ENCODE results near the gene HIVEP3. TPM values are rescaled to one million over a fixed set of nuclear protein-coding genes. Genes with fewer than 3 reads are reported as not detected.

Gene HIVEP3
- total RNA-seq, 3 donors from 2014 or later, result 4.9 to 6.5 (median 6.1) TPM

DNA sequence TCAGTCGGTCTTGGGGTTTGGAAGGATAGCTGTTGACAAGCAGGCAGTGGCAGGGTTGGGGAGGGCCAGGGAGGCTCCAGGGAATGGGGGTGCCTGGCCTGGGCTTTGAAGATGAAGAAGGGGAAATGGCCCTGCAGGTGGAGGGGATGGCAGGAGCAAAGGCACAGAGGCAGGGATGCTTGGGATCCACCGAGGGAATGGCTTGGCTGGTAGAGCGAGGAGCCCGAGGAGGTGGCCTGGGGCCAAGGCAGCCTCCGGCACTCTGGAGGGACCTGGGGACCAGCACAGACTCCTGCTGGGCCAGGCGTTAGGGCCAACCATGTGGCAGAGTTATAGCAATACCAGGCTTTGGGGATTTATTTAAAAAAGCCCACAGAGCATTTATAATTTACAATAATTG is 371.4 kb downstream of the HIVEP3 start:
- DNase-seq, result no peak
- Histone ChIP-seq H3K9me3 (no peaks in the 10 kb centered on the region), H3K36me3 (ENCODE audit: low read depth) (no peaks in the 10 kb centered on the region), H3K4me1 (ENCODE audit: low read depth) (no peaks in the 10 kb centered on the region), H3K4me3 (no peak overlapping the region)
- intact Hi-C loops (cut with DNase I, micrococcal nuclease), result no loop called here
- TF ChIP-seq, protein P1, sequence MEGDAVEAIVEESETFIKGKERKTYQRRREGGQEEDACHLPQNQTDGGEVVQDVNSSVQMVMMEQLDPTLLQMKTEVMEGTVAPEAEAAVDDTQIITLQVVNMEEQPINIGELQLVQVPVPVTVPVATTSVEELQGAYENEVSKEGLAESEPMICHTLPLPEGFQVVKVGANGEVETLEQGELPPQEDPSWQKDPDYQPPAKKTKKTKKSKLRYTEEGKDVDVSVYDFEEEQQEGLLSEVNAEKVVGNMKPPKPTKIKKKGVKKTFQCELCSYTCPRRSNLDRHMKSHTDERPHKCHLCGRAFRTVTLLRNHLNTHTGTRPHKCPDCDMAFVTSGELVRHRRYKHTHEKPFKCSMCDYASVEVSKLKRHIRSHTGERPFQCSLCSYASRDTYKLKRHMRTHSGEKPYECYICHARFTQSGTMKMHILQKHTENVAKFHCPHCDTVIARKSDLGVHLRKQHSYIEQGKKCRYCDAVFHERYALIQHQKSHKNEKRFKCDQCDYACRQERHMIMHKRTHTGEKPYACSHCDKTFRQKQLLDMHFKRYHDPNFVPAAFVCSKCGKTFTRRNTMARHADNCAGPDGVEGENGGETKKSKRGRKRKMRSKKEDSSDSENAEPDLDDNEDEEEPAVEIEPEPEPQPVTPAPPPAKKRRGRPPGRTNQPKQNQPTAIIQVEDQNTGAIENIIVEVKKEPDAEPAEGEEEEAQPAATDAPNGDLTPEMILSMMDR (IDR thresholded peaks at IDR 0.05), result no peak
- no peak for ATAC-seq

DNA sequence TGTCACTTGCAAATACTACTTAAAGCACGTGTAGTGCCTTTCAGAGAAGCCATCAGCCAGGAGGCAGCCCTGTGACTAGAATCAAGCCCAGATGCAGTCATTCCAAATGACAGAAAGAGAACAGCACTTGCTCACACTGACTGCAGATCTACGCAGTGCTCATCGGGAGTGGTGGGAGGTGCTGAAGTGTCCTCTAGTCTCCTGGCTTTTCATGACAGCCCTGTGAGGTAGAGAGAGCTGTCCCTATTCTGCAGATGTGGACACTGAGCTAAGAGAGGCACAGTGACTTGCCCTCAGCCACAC is 371.9 kb downstream of the HIVEP3 start:
- intact Hi-C loops (cut with DNase I, micrococcal nuclease), result no loop called here
- TF ChIP-seq, protein P1 (IDR thresholded peaks at IDR 0.05), result no peak
- Histone ChIP-seq H3K4me3 (no peak overlapping the region), H3K4me1 (ENCODE audit: low read depth) (no peaks in the 10 kb centered on the region), H3K9me3 (no peaks in the 10 kb centered on the region), H3K36me3 (ENCODE audit: low read depth) (no peaks in the 10 kb centered on the region)
- ATAC-seq (no peak), DNase-seq (no peak)

DNA sequence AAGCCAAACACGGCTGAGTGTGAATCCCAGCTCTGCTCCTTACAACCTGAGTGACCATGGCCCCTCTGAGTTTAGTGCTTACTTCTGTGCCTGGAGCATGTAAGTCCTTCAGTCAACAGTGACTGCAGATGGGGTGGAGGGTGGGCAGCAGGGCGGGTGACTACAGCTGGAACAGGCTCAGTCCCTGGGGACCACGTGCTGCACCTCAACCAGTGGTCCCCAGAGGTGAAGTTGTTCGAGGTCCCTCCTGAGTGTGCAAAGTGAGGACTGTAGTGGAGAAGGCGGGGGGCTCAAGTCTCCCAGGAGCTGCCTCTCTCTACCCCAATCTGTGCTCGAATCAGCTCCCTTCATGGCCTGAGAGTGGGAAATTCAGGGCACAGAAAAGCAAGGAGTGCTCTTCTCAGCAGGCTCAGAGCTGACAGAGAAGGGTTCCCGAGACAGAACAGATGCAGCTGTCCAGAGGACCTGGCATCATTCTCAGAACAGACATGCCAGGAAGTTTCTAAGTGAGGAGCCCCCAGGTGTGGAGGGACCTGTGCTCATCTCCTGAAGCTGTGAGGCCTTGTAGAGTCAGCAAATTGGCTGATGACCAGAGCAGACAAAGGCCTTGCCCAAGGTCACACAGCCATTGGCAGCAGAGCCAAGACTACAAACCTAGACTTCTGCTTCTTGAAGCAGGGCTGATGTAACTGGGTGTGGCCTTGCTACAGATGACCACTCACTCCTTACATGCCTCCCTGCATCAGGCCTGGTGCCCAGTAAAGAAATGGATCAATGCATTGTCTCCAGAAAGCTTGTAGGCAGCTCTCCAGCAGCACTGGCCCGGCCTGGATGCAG is 372.5 kb downstream of the HIVEP3 start:
- no peak overlapping the region for H3K4me3 ChIP-seq
- no peaks in the 10 kb centered on the region for H3K9me3 ChIP-seq
- intact Hi-C loops (cut with DNase I, micrococcal nuclease), result no loop called here
- ATAC-seq, result no peak
- TF ChIP-seq, protein P1 (IDR thresholded peaks at IDR 0.05), result no peak
- DNase-seq, result no peak
- H3K36me3 ChIP-seq (ENCODE audit: low read depth), result no peaks in the 10 kb centered on the region
- H3K4me1 ChIP-seq (ENCODE audit: low read depth), result no peaks in the 10 kb centered on the region

DNA sequence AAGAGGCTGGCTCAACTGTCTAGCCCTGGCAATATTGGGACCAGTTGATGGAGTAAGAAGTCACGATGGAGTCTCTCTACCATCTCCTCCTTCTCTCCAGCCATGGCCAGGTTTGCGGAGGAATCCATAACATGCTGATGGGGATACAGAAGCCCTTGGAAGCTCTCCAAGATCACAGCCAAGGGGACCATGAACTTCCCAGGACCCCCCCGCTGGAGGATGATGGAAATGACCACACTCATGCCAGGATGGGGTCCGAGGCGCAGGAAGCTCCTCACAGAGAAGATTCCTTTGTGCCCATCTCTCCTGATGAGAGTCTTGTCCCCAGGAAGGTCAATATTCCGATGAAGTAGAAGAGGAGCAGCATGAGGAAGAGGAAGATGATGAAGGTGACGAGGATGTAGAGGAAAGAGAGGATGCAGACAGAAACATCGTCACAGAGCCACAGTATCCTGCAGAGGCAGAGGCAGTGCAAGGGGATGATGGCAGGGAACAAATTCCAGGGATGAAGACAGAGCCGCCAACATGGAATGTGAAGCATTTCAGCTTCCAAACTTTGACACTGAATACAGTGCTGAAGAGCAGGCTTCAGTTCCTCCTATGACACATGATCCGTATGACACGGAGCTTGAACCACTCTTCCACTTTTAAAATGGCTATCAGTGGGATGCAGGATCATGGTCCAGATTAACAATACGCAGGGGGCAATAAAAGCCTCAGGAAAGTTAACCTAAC is 376.4 kb downstream of the HIVEP3 start:
- TF ChIP-seq, protein P1 (IDR thresholded peaks at IDR 0.05), result no peak
- DNase-seq (no peak), ATAC-seq (no peak)
- Histone ChIP-seq H3K36me3 (ENCODE audit: low read depth) (no peaks in the 10 kb centered on the region), H3K4me1 (ENCODE audit: low read depth) (peaks cover 5% of the 10 kb centered on the region), H3K9me3 (no peaks in the 10 kb centered on the region), H3K4me3 (no peak overlapping the region)
- intact Hi-C loops (cut with DNase I, micrococcal nuclease), result no loop called here

DNA sequence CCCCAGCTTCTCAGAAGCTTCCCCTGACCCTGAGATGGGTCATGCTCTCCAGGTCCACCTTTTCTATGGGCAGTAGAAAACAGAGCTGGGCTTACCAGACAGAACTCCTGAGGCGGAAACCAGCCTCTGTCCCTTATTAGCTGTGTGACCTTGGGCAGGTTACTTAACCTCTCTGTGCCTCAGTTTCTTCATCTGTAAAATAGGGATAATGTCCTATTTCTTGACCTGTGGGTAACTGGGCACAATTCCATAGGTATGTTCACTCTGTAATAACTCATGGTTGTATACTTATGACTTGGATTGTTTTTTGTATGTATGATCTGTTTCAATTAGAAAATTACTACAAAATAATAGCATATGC is 377.1 kb downstream of the HIVEP3 start:
- H3K36me3 ChIP-seq (ENCODE audit: low read depth), result no peaks in the 10 kb centered on the region

More for the DNA sequence above, 377.1 kb downstream of the HIVEP3 start:
- Histone ChIP-seq H3K4me1 (ENCODE audit: low read depth) (peaks cover 9% of the 10 kb centered on the region), H3K9me3 (no peaks in the 10 kb centered on the region), H3K4me3 (no peak overlapping the region)
- DNase-seq, result no peak
- ATAC-seq, result no peak
- intact Hi-C loops (cut with DNase I, micrococcal nuclease), result no loop called here
- TF ChIP-seq, protein P1 (IDR thresholded peaks at IDR 0.05), result no peak

All from mucosa of descending colon (tissue), 3 donors.